NCI-H1694 (cell line): Measurements from ENCODE around the gene RASAL2.
"Not testable (repeated sequence)": the region's sequence is repeated elsewhere in the genome, so short reads cannot be mapped to it uniquely, and the experiment has no call there.

Experiments used
- DNase-seq: peaks from one replicate; lab custom pipeline; 2025; lab: John Stamatoyannopoulos, UW

The RASAL2 gene

DNA sequence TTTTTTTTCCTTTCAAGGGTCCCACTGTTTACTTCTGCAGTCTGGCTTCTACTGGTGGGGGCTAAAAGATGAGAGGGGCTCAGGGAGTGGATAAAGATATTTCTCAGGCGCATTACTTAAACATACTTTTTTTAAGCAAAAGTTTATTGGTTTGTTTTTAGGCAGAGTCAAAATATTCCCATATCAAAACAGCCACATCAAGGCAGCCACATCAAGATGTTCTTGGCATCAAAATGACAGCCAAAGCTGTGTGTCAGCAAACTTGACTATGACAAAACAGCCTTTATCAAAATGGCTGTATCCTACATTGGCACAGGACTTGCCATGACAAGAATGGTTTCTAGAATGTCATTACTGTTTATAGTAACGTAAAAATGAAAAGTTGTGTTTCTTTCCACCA, 22.1 kb upstream of the RASAL2 start:
- DNase-seq = no peak

GRCh38 chr1:178072326-178072725, 21.6 kb upstream of the RASAL2 start:
- DNase-seq = no peak

GRCh38 chr1:178075333-178075732, 18.6 kb upstream of the RASAL2 start:
- no peak for DNase-seq

GRCh38 chr1:178076607-178077006, 17.3 kb upstream of the RASAL2 start:
- no peak for DNase-seq

GRCh38 chr1:178077917-178078316, 16.0 kb upstream of the RASAL2 start:
- no peak for DNase-seq

DNA sequence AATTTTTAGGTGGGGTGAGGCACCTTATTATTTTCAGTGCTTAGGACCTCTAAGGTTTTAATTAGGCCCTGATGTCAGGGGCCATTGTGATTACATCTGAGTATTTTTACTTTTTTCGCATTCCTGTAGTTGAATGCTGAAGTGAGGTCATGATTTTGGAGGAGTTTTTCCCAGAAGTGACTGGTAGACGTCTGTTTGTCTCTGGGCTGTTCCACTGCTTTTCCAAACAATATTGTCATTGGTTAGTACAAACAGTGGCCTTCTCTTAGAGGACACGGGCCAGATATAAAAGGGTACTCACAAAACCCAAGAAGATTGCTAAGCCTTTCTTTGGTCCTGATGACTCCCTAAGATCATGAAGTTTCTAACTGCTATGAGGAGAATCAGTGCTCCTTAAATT, 7.6 kb upstream of the RASAL2 start:
- DNase-seq = no peak

- DNase-seq = no peak
These were observed 7.1 kb upstream of the RASAL2 start for GRCh38 chr1:178086766-178087165.

- DNase-seq = no peak
These were observed 5.3 kb upstream of the RASAL2 start for GRCh38 chr1:178088651-178089050.

DNA sequence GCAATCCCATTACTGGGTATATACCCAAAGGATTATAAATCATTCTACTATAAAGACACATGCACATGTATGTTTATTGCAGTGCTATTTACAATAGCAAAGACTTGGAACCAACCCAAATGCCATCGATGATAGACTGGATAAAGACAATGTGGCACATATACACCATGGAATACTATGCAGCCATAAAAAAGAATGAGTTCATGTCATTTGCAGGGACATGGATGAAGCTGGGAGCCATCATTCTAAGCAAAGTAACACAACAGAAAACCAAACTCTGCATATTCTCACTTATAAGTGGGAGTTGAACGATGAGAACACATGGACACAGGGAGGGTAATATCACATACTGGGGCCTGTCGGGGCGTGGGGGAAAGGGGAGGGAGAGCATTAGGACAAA, 2.5 kb upstream of the RASAL2 start:
- DNase-seq = not testable (repeated sequence)

DNA sequence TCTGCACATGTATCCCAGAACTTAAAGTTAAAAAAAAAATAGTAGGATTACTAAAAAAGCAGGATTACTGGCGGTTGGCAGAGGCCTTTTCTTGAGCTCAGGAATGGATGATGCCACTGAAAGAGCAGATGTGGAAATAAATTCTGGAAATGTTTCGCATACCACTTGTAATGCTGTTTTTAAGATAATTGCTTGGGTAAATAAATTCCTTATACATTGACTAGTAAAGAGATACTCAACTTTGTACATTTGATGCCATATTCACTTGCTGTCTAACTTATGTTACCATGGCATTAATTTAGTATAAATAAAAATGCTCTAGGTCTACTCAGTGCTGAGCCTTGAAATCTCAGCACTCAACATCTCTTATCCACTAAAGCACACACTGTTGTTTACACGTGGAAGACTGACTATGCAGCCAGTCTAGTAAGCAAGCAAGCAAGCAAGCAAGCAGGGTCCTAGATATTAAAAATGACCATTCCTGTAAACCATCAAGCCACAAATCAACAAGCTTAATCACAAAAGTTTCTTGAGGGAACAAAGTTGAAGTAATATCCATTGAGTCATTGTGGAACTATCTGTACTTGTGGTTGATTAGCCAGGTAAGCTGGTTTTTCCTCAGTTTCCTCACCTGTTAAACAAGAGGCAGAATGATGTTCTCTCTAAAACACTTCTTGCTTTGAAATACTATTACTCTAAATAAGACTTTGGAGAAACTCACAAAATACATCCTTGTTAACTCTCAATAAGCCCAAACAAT, 1.7 kb upstream of the RASAL2 start:
- DNase-seq = no peak

GRCh38 chr1:178092878-178093493, 918 bp upstream of the RASAL2 start:
- DNase-seq = no peak

DNA sequence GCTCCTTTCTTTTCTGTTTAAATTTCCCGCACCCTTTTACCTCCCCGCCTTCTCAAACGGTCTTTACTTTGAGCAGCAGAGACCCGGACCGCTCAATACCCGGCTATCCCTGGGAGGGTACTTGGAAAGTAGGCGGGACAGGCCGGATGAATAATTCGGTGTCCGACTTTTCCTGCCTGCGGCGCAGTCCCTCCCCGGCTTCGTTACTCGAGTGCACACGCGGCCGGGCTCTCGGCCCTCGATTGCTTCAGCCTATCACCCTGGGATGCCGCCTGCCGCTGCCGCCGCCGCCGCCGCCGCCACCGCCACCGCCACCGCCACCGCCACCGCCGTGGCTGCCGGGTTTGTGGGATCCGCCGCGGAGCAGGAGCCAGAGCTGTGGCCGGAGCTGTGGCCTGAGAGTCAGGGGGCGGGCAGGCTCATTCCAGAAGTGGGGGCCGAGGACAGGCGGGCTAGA, 382 bp upstream of the RASAL2 start:
- peak; percentile 96 for DNase-seq

GRCh38 chr1:178094739-178095645, 1.1 kb downstream of the RASAL2 start:
- no peak for DNase-seq

- no peak for DNase-seq
These were observed 2.5 kb downstream of the RASAL2 start for GRCh38 chr1:178096421-178096820.

- no peak for DNase-seq
These were observed 4.4 kb downstream of the RASAL2 start for GRCh38 chr1:178098262-178098661.

GRCh38 chr1:178101266-178101630, 7.3 kb downstream of the RASAL2 start:
- DNase-seq = no peak

DNA sequence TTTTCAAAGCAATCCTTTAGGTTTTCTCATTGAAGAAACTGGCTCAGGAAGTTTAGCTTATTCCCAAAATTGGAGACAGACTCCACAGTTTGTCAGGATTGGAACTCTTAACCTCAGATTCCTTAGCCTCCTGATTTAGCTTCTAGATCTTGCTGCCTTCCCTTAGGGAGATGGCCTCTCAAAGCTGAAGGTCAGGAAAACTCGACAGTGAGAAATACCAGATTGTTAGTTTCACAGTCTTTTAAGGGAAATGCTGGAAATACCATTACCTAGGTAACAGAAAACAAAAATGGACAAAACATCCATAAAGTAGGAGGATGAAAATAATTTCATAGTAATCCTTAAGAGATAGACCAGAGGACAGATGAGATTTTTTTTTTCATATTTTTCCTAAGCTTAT, 7.8 kb downstream of the RASAL2 start:
- no peak for DNase-seq

GRCh38 chr1:178102218-178102617, 8.3 kb downstream of the RASAL2 start:
- no peak for DNase-seq

- DNase-seq = no peak
These were observed 13.9 kb downstream of the RASAL2 start for GRCh38 chr1:178107823-178108222.

DNA sequence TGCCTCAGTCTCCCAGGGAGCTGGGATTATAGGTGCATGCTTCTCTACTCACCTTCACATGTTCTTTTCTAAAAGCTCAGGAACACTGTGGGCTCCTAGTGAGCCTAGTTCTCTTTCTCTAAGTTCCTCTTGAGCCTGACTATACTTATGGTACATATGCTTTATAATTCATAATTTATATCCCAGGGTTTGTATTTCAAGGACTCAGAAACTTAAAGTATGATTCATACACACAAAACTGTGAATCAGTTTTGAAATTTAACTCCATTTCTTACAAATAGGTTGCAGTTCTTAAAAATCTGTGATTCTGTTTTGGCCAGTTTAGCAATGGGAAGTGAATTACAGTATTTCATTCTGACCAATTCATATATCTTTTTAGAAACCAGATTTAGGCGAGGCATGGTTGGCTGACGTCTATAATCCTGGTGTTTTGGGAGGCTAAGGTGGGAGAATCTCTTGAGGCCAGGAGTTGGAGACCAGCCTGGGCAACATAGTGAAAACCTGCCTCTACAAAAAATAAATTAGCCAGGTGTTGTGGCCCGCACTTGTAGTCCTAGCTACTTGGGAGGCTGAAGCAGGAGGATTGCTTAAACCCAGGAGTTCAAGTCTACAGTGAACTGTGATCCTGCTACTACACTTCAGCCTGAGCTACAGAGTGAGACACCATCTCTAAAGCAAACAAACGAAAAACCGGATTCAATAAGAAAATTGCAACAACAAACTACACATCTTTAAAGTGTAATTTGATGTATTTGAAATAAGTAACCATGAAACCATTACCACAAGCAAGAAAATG, 15.6 kb downstream of the RASAL2 start:
- DNase-seq = no peak

GRCh38 chr1:178115260-178115659, 21.4 kb downstream of the RASAL2 start:
- no peak for DNase-seq

DNA sequence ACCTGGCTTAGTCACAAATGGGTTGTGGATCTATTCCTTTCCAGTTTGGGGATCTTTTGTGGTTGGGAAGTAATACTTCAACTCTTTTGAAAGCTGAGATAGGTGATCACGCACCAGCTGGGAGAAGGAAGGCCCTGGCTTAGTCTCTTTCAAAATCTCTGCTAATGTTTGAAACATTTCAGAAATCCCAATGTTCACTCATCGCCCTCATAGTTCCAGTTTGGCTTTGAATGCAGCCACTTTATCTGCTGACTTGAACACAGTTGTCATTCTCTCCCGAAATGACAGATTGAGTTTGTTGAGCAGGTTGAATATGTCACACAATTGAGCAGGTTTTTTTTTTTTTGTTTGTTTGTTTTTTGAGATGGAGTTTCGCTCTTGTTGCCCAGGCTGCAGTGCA, 24.6 kb downstream of the RASAL2 start:
- DNase-seq = no peak
